Cerebellar cortex (tissue), 1 donor: ENCODE results near the gene CCDC197.

ENCODE experiments used
- DNase-seq: peaks from one replicate; pipeline ENCODE4 v3.0.0-alpha.2; 2015; ENCODE audit warnings: low spot score

The CCDC197 gene

DNA sequence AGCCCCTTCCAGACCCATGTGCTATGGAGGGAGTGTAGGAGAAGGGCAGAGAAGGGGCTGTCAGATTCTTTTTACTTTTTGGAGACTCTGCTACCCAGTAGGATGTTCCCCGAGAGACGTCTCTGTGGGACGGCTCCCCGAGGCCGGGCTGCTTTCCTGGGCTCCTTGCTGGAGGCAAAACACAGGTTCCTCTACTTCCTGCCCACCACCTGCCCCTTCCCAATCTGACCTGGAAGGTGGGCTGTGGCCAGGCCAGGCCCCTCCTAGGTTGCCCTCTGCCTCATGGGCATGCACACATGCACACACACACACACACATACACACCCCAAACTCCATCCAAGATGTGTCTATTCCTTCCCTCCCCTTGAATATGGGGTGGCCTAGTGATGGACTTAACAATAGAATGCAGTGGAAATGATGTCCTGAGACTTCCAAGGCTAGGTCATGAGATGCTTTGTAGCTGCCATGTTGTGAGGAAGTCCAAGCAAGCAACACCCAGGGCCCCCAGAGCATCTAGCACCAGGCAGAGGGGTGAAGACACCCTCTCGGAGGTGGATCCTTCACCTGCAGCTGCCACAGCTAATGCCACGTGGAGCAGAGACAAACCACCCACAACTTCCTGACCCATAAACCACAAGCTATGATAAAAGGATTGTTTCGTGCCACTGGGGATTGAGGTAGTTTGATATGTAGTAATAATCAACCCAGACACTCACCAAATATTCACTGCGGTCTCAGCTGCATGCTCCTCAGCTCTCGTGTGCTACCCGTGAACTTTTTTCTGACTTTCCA is 19.1 kb upstream of the CCDC197 start:
- DNase-seq = no peak

DNA sequence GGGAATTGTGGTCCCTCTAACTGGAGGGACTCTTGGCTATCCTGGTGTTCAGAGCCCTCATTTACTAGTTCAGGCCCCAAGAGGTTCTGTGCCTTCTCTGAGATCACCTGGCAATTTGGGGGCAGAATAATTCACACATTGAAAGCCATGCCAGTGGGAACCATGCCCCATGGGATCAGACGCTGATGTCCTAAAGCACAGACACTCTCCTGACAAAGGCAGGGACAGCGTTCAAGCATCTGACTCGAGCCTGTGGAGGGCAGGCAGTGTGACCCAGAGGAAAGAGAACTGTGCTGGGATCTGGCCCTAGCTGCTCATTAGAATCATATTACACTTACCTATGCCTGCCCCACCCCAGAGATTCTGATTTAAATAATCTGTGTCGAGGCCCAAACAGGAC is 18.4 kb upstream of the CCDC197 start:
- DNase-seq = no peak

GRCh38 chr14:93980456-93981201 is 16.5 kb upstream of the CCDC197 start:
- peak; percentile 92 for DNase-seq

- DNase-seq = no peak
Observed at GRCh38 chr14:93981316-93982229, 15.5 kb upstream of the CCDC197 start.

DNA sequence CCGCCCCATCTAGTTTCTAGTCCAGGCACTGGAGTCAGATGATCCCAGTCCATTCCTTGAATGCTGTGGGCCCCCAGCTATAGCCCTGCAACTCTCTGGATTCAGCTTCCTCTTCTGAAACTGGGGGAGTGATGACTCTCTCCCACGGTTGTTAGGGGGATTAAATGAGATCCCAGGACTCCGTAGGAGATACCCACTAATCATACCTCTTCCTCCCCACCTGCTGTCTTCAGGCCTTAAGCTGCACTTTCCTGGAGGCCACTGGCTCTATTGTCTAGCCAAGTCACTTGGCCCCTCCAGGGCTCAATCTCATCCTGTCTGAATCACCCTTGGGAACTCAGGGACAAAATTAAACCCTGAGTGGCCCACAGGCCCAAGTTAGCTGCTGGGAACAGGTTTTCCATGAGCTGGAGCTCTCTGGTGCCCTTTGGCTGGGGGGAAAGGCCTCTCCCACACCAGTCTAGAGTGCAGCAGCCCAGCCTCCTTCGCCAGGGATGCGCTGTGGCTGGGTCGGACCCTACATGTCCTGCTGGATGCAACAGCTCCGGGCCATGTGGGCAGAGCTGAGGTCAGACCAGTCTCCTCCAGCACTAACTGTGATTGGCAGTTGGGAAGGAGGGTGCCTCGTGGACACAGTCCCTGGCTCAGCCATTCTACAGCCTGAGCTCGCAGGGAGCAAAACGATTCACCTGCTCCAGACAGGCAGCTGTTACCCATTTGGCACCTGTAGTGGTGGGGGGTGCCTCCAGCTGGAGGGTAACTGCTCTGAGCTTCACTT is 14.7 kb upstream of the CCDC197 start:
- no peak for DNase-seq

DNA sequence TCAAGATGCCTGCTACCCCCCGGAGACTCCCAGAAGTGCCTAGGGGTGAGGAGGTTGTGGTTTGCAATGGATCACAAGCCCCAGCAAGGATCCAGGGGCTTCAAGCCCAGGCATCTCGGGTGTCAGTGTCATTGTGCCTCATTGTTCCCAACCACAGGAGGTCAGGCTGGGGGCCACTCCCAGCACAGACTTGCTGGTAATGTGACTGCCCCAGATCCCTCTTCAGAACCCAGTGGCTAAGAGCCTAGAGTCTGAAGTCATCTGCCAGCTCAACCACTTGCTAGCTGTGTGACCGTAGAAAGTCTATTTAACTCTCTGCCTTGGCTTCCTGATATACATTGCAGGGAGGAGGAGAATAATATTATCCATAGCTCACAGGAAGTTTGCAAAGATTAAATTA is 13.0 kb upstream of the CCDC197 start:
- no peak for DNase-seq

DNA sequence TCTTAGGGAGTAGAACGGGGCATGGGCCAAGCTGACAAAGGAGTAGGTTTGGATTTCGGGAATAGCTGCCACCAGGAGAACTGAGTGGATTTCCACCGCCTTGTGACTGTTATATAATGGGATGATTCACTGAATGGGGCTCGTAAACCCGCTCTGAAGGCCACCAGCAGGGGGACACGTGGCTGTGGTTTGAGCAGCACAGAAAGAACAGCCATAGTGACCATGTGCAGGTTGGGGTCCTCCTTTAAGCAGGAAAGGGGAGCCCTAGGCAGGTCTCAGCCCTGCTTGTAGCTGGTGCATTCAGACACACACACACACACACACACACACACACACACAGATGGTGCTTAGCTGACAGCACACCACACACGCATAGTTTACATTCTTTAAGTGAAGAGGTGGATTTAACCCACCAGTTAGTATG is 12.1 kb upstream of the CCDC197 start:
- DNase-seq = peak; percentile 82

- no peak for DNase-seq
Observed at GRCh38 chr14:93986955-93987354, 10.1 kb upstream of the CCDC197 start.

GRCh38 chr14:93987376-93987775 is 9.7 kb upstream of the CCDC197 start:
- no peak for DNase-seq

DNA sequence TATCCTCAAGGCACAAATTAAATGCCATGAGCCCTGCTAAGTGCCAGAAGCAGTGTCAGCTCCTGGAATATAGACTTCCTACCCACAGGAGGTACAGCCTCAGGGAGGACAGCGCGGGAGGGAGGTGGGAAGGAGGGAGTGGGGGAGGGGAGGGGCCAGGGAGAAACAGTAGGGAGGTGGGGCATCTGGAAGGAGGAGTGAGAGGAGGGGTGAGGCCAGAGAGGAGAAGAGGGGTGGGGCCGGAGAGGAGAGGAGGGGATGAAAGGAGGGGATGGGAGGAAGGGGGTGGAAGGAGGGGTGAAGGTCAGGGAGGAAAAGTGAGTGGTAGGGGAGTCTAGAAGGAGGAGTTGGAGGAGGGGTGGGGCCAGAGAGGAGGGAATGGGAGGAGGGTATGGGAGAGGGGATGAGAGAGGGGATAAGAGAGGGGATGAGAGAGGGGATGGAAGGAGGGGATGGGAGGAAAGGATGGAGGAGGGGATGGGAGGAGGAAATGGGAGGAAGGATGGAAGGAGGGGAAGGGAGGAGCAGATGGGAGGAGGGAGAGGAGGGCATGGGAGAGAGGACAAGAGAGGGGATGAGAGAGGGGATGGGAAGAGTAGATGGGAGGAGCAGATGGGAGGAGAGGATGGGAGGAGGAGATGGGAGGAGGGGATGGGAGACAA is 9.2 kb upstream of the CCDC197 start:
- no peak for DNase-seq

GRCh38 chr14:93989939-93990338 is 7.2 kb upstream of the CCDC197 start:
- DNase-seq = no peak

DNA sequence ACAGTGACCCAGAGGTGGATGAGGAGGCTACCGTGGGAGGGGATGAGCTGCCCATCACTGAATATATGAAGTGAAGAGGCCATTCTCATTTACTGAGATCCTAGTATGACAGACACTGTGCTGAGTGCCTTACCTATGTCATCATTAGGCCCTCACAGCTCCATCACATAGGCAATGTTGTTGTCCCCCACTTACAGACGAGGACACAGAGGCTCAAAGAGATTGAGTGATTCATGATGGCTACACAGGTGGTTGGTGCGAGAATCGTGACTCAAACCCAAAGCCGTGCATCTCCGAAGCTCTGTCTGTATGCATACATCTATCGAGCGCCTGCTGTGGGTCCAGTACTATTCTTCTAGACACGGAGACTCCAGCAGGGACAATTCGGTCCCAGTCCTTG is 5.9 kb upstream of the CCDC197 start:
- no peak for DNase-seq

- no peak for DNase-seq
Observed at GRCh38 chr14:93991649-93992048, 5.5 kb upstream of the CCDC197 start.

- DNase-seq = no peak
Observed at GRCh38 chr14:93993382-93993781, 3.7 kb upstream of the CCDC197 start.

GRCh38 chr14:93994919-93995682 is 2.0 kb upstream of the CCDC197 start:
- DNase-seq = peak; percentile 77

GRCh38 chr14:93996130-93996695 is 888 bp upstream of the CCDC197 start:
- no peak for DNase-seq

- DNase-seq = no peak
Observed at GRCh38 chr14:93997916-93998870, 1.1 kb downstream of the CCDC197 start.

DNA sequence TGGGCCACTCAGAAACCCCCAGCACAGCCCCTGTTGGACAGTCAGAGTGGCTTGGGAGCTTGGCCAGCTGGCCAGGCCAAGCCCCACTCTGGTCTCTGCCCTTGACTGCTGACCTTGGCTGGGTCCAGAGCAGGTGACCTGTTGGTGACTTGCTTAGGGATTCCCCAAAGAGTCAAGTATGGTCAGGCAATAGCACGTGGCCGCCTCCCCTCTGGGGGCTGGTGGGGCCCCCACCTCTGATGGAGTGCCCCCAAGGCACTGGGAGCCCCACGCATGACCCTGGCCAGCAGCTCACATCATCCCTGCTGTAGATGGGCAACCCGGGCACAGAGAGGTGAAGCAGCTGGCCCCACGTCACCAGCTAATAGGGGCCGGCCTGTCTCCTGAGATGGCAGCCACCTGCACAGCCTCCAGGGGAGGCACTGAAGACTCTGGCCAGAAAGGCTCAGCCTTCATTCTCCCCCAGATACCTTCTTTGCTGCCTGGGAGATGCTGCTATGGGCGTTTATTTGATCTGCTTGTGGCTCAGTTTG is 1.8 kb downstream of the CCDC197 start:
- DNase-seq = no peak
